Esophagus (tissue), 2 donors: ENCODE results near the gene MYO7B. TPM values are rescaled to one million over a fixed set of nuclear protein-coding genes. Genes with fewer than 3 reads are reported as not detected.

Experiments used
- H3K27ac ChIP-seq, 2 donors: one replicate each; pipeline ENCODE4 v1.5.1; 2013; ENCODE audit warnings: low read depth in 2 of 2, mild to moderate bottlenecking in 2 of 2, inconsistent platforms in 1 of 2, low read length in 1 of 2, moderate library complexity in 1 of 2
- H3K27me3 ChIP-seq, 2 donors: one replicate each; pipeline ENCODE4 v1.6.1; 2013; ENCODE audit warnings: low read length in 2 of 2, control low read depth in 1 of 2, mild to moderate bottlenecking in 1 of 2; ENCODE audit not compliant: insufficient read depth in 2 of 2, control insufficient read depth in 1 of 2
- H3K36me3 ChIP-seq, 2 donors: one replicate each; pipeline ENCODE4 v1.6.1; 2013; ENCODE audit warnings: low read length in 1 of 2; ENCODE audit not compliant: control insufficient read depth in 2 of 2, insufficient read depth in 2 of 2
- H3K4me1 ChIP-seq, 2 donors: one replicate each; pipeline ENCODE4 v1.6.1; 2013; ENCODE audit warnings: low read length in 1 of 2; ENCODE audit not compliant: control insufficient read depth in 2 of 2, insufficient read depth in 2 of 2
- H3K4me3 ChIP-seq, 2 donors: one replicate each; pipeline ENCODE4 v1.5.1; 2013; ENCODE audit warnings: low read length in 2 of 2, mild to moderate bottlenecking in 2 of 2, low read depth in 1 of 2, moderate library complexity in 1 of 2
- H3K9me3 ChIP-seq, 2 donors: one replicate each; pipeline ENCODE4 v1.6.1; 2013; ENCODE audit warnings: mild to moderate bottlenecking in 2 of 2, low read depth in 1 of 2, low read length in 1 of 2, moderate library complexity in 1 of 2; ENCODE audit not compliant: control insufficient read depth in 2 of 2, insufficient read depth in 1 of 2
- WGBS, 2 donors: extraction: QIAGEN DNeasy Blood & Tissue Kit; methylation state at CpG; one replicate each; pipeline ENCODE4 v1.1.7; 2013; 5-methylcytosine and 5-hydroxymethylcytosine counted together
- polyA plus RNA-seq, 2 donors: library from polyadenylated mRNA; stranded (reverse); fragments of 200-250 nt; gene quantifications; one replicate each; pipeline ENCODE4 v1.2.3, GENCODE V29; 2013
- donor health status: healthy with polysubstance abuse.
- donor health status: Bipolar disorder and iron deficiency.

MYO7B gene
- polyA plus RNA-seq, 2 donors, result 0.09 to 0.20 TPM

DNA sequence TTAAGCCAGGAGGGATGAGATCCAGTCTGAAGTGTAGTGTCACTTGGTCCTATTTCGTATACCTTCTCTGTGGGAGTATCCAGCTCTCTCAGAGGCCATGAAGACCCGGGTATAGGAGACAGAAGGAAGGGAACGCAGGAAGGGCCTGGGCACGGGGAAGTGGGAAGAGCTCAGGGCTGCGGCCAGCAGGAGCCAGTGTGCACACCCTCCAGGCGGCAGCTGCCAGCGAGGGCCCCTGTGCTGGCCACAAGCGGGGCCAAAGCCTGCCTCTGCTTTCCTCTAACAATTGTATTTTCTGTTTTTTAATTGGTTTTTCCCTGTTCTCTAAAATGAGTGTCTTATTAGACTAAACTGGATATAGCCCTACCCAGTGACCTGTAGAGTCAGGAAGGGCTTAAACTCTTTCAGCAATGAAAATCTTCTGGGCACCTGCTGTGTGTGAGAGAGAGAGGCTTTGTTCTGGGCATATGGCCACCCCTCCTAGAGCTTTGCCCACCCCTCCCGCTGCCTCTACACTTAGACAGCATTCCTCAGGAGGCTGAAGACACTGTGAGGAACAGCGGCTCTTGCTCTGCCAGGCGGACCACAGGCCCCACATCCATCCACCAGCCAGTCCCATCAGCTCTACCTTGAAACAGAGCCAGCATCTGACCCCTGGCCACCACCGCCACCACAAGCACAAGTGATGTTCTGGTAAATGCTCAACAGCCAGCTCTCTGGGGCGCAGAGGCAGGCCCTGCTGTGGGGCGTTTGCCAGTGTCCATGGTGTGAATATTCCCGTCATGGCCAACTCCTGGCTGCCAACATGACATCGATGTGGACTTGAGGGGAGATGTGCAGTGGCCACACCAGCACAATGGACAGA, 120.0 kb downstream of the MYO7B start:
- Histone ChIP-seq H3K4me3 (no peak overlapping the region), H3K36me3 (peaks cover under 1 to 7% of the 10 kb centered on the region in 2 donors), H3K9me3 (no peaks in the 10 kb centered on the region), H3K27ac (peak overlapping the region; percentile 1 to 63), H3K4me1 (peaks cover 0 to 13% of the 10 kb centered on the region in 2 donors), H3K27me3 (no peaks in the 10 kb centered on the region)
- WGBS, 2 donors, result 73 to 87% methylated on average over 16 of the region's 16 CpGs

DNA sequence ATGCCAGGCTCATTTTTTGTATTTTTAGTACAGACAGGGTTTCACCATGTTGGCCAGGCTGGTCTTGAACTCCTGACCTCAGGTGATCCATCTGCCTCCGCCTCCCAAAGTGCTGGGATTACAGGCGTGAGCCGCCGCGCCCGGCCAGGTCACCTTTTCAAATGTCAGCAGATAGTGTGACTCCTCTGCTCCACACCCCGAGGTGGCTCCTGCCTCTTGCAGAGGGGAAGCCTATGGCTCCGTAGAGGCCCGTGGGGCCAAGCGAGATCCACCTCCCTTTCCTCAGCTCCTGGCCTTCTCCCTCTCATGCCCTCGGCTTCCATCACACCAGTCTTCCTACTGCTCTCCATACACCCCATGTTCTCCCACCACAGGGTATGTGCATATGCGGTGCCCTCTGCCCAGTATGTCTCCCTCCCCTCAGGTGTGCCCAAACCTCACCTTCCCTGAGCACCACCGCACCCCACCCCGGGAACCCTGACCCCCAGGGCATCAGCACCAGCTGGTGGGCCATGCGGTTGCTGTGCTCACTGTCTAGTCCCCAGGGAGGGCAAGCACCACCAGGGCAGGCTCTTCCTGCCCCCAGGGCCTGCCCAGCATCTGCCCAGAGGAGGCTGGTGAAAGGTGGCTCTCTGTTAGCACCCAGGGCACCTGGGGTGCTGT, 121.2 kb downstream of the MYO7B start:
- H3K9me3 ChIP-seq, result no peaks in the 10 kb centered on the region
- 80 to 86% methylated on average over 15 of the region's 15 CpGs for WGBS, 2 donors
- peaks cover 0 to 14% of the 10 kb centered on the region in 2 donors for H3K4me1 ChIP-seq
- peaks cover 5 to 7% of the 10 kb centered on the region in 2 donors for H3K36me3 ChIP-seq
- no peaks in the 10 kb centered on the region for H3K27me3 ChIP-seq
- peak overlapping the region in 1 of 2 donors; percentile 27 for H3K27ac ChIP-seq
- H3K4me3 ChIP-seq, result no peak overlapping the region

DNA sequence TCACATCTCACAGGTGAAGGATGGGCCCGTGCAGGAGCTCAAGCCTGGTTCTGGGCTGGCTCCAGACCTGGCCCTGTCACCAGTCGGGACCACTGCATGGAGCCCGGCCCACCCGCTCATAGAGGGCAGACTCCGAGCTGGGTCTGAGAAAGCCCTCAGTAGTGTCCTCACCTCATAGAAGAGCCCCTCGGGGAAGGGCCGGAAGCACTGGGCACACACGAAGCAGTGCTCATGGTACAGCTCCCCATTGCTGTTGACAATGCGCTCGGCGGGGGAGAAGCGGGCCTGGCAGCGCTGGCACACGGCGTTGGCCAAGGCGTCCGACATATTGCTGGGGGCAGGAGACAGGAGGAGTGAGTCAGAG, 121.7 kb downstream of the MYO7B start:
- WGBS, 2 donors, result 86% methylated on average over 17 of the region's 17 CpGs
- no peaks in the 10 kb centered on the region for H3K27me3 ChIP-seq
- peak overlapping the region in 1 of 2 donors; percentile 27 for H3K27ac ChIP-seq
- H3K36me3 ChIP-seq, result peaks cover 5 to 7% of the 10 kb centered on the region in 2 donors
- H3K4me1 ChIP-seq, result peaks cover 0 to 20% of the 10 kb centered on the region in 2 donors
- no peaks in the 10 kb centered on the region for H3K9me3 ChIP-seq
- no peak overlapping the region for H3K4me3 ChIP-seq

DNA sequence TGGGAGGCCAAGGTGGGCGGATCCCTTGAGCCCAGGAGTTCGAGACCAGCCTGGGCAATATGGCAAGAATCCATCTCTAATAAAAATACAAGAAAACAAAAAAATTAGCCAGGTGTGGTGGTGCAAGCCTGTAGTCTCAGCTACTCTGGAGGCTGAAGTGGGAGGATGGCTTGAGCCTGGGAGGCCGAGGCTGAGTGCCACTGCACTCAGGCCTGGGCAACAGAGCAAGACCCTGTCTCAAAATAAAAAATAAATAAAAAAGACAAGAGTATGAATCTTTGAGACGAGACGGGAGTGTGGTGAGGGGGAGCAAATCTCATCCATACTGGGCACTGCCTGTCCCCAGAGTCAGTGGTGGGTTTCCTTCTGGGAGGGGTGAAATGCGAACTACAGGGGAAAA, 122.7 kb downstream of the MYO7B start:
- Histone ChIP-seq H3K36me3 (peaks cover 5 to 7% of the 10 kb centered on the region in 2 donors), H3K27me3 (no peaks in the 10 kb centered on the region), H3K4me1 (peaks cover 0 to 24% of the 10 kb centered on the region in 2 donors), H3K9me3 (no peaks in the 10 kb centered on the region), H3K27ac (peak overlapping the region in 1 of 2 donors; percentile 75), H3K4me3 (no peak overlapping the region)
- WGBS, 2 donors, result 84 to 91% methylated on average over 6 of the region's 6 CpGs

DNA sequence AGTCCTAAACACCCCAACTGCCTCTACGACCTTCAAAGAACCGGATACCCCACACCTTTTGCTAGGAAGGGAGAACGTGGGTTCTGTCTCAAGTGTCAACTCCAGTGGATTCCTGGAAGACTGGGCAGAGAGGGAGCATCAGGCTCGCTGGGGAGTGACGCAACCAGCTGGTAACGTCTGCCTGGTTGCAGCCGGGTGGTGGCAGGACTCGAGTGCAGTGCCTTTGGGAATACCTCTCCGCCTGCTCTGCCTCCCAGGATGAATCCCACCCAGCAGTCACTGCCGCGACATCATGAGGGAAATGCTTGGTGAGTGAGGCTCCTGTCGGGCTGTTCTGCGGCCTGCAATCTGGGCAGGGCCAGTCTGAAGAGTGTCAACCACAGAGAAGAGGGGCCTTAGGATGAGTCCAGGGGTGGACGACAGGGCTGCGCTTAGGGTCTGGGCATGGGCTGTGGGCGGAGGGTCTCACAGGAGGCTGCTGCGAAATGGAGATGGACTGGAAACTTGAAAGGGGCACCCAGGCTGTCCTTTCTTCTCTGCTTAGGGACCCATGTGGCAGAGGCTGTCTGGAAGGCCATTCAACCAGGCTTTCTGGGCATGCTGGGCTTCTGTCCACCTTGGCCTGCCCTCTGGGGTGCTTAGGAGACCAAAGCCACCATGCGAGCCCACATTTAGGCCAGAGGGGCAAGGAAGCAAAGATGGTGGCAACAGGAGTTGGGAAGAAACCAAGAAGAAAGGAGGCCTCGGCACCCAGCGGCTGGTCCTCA, 123.3 kb downstream of the MYO7B start:
- Histone ChIP-seq H3K36me3 (peaks cover 5 to 6% of the 10 kb centered on the region in 2 donors), H3K27ac (peak overlapping the region; percentile 49 to 75), H3K4me3 (no peak overlapping the region), H3K27me3 (no peaks in the 10 kb centered on the region), H3K9me3 (no peaks in the 10 kb centered on the region), H3K4me1 (peaks cover under 1 to 25% of the 10 kb centered on the region in 2 donors)
- WGBS, 2 donors, result 82 to 83% methylated on average over 20 of the region's 20 CpGs

DNA sequence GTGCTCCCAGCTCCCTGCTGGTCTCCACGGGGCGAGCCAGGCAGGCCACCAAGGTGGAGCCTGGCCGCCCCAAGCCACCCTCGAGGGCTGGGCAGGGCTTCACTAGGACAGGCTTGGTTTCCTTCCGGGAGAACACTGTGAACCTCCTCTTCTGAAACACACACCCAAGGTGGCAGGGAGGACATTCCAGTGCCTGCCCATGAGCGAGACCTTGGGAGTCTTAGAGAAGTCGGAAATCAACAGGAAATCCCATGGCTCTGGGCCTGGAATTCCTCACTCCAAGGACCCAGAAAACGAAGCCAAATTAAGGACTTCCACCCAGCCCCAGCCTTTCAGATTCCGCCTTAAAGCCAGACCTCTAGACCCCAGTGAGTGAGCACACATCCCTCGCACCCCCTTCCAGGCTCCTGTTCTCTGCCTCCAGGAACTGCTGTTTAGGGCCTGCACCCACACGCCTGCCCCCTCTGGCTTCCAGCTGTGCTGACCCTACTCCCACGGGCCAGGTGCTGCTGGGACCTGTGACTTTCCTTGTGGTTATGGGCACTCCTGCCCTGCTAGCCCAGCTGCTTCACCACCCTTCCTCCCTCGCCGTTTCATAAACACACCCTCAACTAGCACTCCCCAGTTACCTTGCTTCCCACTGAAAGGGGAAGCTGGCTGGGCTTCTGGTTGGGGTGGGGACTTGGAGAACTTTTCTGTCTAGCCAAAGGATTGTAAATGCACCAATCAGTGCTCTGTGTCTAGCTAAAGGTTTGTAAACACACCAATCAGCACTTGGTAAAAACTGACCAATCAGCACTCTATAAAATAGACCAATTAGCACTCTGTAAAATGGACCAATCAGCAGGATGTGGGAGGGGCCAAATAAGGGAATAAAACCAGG, 124.2 kb downstream of the MYO7B start:
- Histone ChIP-seq H3K27me3 (no peaks in the 10 kb centered on the region), H3K9me3 (no peaks in the 10 kb centered on the region), H3K4me1 (peaks cover 6 to 25% of the 10 kb centered on the region in 2 donors), H3K36me3 (peaks cover 0 to 5% of the 10 kb centered on the region in 2 donors), H3K4me3 (no peak overlapping the region), H3K27ac (peak overlapping the region; percentile 49 to 75)
- WGBS, 2 donors, result 56 to 70% methylated on average over 14 of the region's 14 CpGs

DNA sequence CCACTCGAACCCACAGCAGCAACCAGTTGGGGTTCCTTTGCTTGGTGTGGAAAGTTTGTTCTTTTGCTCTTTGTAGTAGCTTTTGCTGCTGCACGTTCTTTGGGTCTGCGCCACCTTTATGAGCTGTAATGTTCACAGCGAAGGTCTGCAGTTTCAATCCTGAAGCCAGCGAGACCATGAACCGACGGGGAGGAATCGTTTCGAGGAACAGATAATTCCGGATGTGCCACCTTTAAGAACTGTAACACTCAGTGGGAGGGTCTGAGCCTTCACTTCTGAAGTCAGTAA, 124.8 kb downstream of the MYO7B start:
- 87 to 89% methylated on average over 10 of the region's 10 CpGs for WGBS, 2 donors
- H3K4me3 ChIP-seq, result no peak overlapping the region
- peak overlapping the region in 1 of 2 donors; percentile 23 for H3K27ac ChIP-seq
- no peaks in the 10 kb centered on the region for H3K27me3 ChIP-seq
- peaks cover 6 to 27% of the 10 kb centered on the region in 2 donors for H3K4me1 ChIP-seq
- no peaks in the 10 kb centered on the region for H3K9me3 ChIP-seq
- peaks cover 0 to 5% of the 10 kb centered on the region in 2 donors for H3K36me3 ChIP-seq

DNA sequence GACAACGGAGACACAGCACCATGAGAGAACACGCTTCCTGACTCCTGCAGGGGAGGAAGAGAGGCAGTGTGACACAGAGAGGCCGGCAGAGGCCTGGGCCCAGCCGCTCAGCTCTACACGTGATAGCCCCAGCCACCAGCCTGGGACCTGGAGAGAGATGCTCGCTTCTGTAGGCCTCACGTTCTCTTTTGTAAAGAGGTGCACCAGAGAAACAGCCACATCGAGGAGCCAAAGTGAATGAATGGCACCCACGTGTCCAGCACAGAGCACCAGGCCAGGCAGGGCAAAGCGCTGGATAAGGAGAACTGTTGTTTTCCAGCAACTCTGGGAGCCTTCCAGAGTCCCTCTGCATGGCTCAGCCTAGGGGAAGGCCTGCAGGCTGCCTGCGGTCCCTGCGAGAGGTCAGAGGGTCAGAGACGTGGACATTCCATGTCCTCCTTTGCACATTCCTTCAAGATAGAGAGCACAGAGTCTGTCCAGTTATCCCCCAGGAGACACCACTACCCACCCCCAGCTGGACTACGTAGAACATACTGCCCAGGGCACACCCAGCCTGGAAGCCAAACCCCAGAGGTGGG, 125.7 kb downstream of the MYO7B start:
- Histone ChIP-seq H3K4me3 (no peak overlapping the region), H3K27ac (peak overlapping the region; percentile 50 to 57), H3K27me3 (no peaks in the 10 kb centered on the region), H3K9me3 (no peaks in the 10 kb centered on the region), H3K4me1 (peaks cover 6 to 28% of the 10 kb centered on the region in 2 donors), H3K36me3 (peaks cover 0 to 5% of the 10 kb centered on the region in 2 donors)
- WGBS, 2 donors, result 80 to 84% methylated on average over 14 of the region's 14 CpGs
